Endothelial cell of umbilical vein (primary cell): ENCODE results near the gene VIL1.
A peak's percentile ranks its signal among the peaks of the same experiment; 100 is the strongest.

Experiments
- POLR2A ChIP-seq: IDR thresholded peaks from 2 replicates; pipeline ENCODE4 v1.6.1; 2012; ENCODE audit warnings: low read depth, mild to moderate bottlenecking, control low read depth, low read length
- TF ChIP-seq, protein P1 (sequence below), 2 donors: IDR thresholded peaks; 1 replicate in 1 of 2; 2 replicates in 1 of 2; pipeline ENCODE4 v1.5.1; 2011; ENCODE audit warnings: low read length in 2 of 2, mild to moderate bottlenecking in 2 of 2, moderate library complexity in 2 of 2, control low read depth in 1 of 2, inconsistent platforms in 1 of 2, low read depth in 1 of 2; ENCODE audit not compliant: insufficient read depth in 1 of 2; ENCODE audit errors: extremely low read depth in 1 of 2

- peak; percentile 40 for TF ChIP-seq POLR2A
- TF ChIP-seq, protein P1, sequence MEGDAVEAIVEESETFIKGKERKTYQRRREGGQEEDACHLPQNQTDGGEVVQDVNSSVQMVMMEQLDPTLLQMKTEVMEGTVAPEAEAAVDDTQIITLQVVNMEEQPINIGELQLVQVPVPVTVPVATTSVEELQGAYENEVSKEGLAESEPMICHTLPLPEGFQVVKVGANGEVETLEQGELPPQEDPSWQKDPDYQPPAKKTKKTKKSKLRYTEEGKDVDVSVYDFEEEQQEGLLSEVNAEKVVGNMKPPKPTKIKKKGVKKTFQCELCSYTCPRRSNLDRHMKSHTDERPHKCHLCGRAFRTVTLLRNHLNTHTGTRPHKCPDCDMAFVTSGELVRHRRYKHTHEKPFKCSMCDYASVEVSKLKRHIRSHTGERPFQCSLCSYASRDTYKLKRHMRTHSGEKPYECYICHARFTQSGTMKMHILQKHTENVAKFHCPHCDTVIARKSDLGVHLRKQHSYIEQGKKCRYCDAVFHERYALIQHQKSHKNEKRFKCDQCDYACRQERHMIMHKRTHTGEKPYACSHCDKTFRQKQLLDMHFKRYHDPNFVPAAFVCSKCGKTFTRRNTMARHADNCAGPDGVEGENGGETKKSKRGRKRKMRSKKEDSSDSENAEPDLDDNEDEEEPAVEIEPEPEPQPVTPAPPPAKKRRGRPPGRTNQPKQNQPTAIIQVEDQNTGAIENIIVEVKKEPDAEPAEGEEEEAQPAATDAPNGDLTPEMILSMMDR (IDR thresholded peaks at IDR 0.05; ENCODE audit: extremely low read depth in 1 of 2, insufficient read depth in 1 of 2, low read depth in 1 of 2, low read length in 2 of 2): no peak
Observed at GRCh38 chr2:218397820-218398436, 21.0 kb upstream of the VIL1 start.
